ENCODE results near the gene FBXL19.

- TF ChIP-seq POLR2AphosphoS5 (IDR thresholded peaks at IDR 0.05; ENCODE audit: low read depth, low read length) = no peak
- TF ChIP-seq POLR2A (IDR thresholded peaks at IDR 0.05; ENCODE audit: low read depth, low read length) = no peak
- TF ChIP-seq PAX5 (IDR thresholded peaks at IDR 0.05; ENCODE audit: insufficient read depth, low read length, severe bottlenecking) = no peak
- no peak for TF ChIP-seq TAF1 (IDR thresholded peaks at IDR 0.05; ENCODE audit: low read depth, low read length)
- TF ChIP-seq POU2F2 (IDR thresholded peaks at IDR 0.05; ENCODE audit: low read depth, low read length) = no peak
Observed at GRCh38 chr16:30947541-30947858, 24.1 kb downstream of the FBXL19 start.
